HEK293 (cell line): ENCODE results near the gene MFSD11.

Experiments
- CTCF ChIA-PET: fragments of 350-600 bp; formaldehyde crosslinking; extraction: SDS; loops from one replicate; lab custom pipeline; 2021; ENCODE audit warnings: antibody characterized with exemption; lab: Yijun Ruan, JAX
- POLR2A ChIA-PET: fragments of 300-600 bp; formaldehyde crosslinking; extraction: SDS; loops from one replicate; lab custom pipeline; 2020; ENCODE audit warnings: antibody characterized with exemption, inconsistent platforms; lab: Yijun Ruan, JAX
- H3K27ac ChIP-seq: fragments of 200-500 bp; sonication (Bioruptor generic); 2 replicates; pipeline ENCODE4 v1.5.1; 2014; ENCODE audit warnings: low read depth, low read length, control low read depth, inconsistent platforms; ENCODE audit errors: extremely low read depth
- H3K36me3 ChIP-seq, 2 experiments: fragments of 200-500 bp in 1 of 2; sonication (Bioruptor generic) in 1 of 2; 1 replicate in 1 of 2; 2 replicates in 1 of 2; pipeline ENCODE4 v1.5.1; 2014 to 2017; ENCODE audit warnings: inconsistent platforms in 2 of 2, low read length in 2 of 2; ENCODE audit not compliant: control insufficient read depth in 2 of 2, insufficient read depth in 1 of 2
- H3K4me1 ChIP-seq: fragments of 200-500 bp; sonication (Bioruptor generic); 2 replicates; pipeline ENCODE4 v1.5.1; 2014; ENCODE audit warnings: mild to moderate bottlenecking, low read length, inconsistent platforms; ENCODE audit not compliant: control insufficient read depth, insufficient read depth
- H3K4me3 ChIP-seq: 2 replicates; pipeline ENCODE4 v1.5.1; 2011; ENCODE audit warnings: low read depth, mild to moderate bottlenecking, control low read depth, low read length, moderate library complexity
- H3K9me3 ChIP-seq: fragments of 200-500 bp; sonication (Bioruptor generic); 2 replicates; pipeline ENCODE4 v1.5.1; 2014; ENCODE audit warnings: low read depth, low read length, inconsistent platforms; ENCODE audit not compliant: control insufficient read depth, insufficient read depth
- GFI1B ChIP-seq: fragments of 450-650 bp; formaldehyde crosslinking; IDR thresholded peaks from 2 replicates; pipeline ENCODE4 v1.5.1; 2016; ENCODE audit warnings: missing biosample characterization, missing genetic modification characterization
- KLF8 ChIP-seq: fragments of 450-650 bp; formaldehyde crosslinking; IDR thresholded peaks from 2 replicates; pipeline ENCODE4 v1.5.1; 2016; ENCODE audit warnings: missing biosample characterization, missing genetic modification characterization
- SCRT2 ChIP-seq: fragments of 450-650 bp; formaldehyde crosslinking; IDR thresholded peaks from 2 replicates; pipeline ENCODE4 v1.5.1; 2016; ENCODE audit warnings: missing biosample characterization, missing genetic modification characterization
- ZBTB8A ChIP-seq: fragments of 450-650 bp; formaldehyde crosslinking; IDR thresholded peaks from 2 replicates; pipeline ENCODE4 v1.5.1; 2016; ENCODE audit warnings: missing biosample characterization, missing genetic modification characterization
- ZNF121 ChIP-seq: fragments of 450-650 bp; formaldehyde crosslinking; IDR thresholded peaks from 2 replicates; pipeline ENCODE4 v1.5.1; 2016; ENCODE audit warnings: missing biosample characterization, missing genetic modification characterization
- ZNF132 ChIP-seq: fragments of 450-650 bp; formaldehyde crosslinking; IDR thresholded peaks from 2 replicates; pipeline ENCODE4 v1.5.1; 2017; ENCODE audit warnings: missing biosample characterization, missing genetic modification characterization, borderline replicate concordance
- ZNF140 ChIP-seq: fragments of 450-650 bp; formaldehyde crosslinking; IDR thresholded peaks from 2 replicates; pipeline ENCODE4 v1.5.1; 2016; ENCODE audit warnings: missing biosample characterization, missing genetic modification characterization
- ZNF157 ChIP-seq: fragments of 450-650 bp; formaldehyde crosslinking; IDR thresholded peaks from 2 replicates; pipeline ENCODE4 v1.5.1; 2016; ENCODE audit warnings: missing biosample characterization, missing genetic modification characterization
- ZNF2 ChIP-seq: fragments of 450-650 bp; formaldehyde crosslinking; IDR thresholded peaks from 2 replicates; pipeline ENCODE4 v1.5.1; 2016; ENCODE audit warnings: missing biosample characterization, missing genetic modification characterization
- ZNF394 ChIP-seq: fragments of 450-650 bp; formaldehyde crosslinking; IDR thresholded peaks from 2 replicates; pipeline ENCODE4 v1.5.1; 2016; ENCODE audit warnings: missing biosample characterization, missing genetic modification characterization, mild to moderate bottlenecking, moderate library complexity, borderline replicate concordance
- ZNF433 ChIP-seq: fragments of 450-650 bp; formaldehyde crosslinking; IDR thresholded peaks from 2 replicates; pipeline ENCODE4 v1.5.1; 2016; ENCODE audit warnings: missing biosample characterization, missing genetic modification characterization, low read depth
- ZNF473 ChIP-seq: fragments of 450-650 bp; formaldehyde crosslinking; IDR thresholded peaks from 2 replicates; pipeline ENCODE4 v1.5.1; 2017; ENCODE audit warnings: missing biosample characterization, missing genetic modification characterization
- ZNF571 ChIP-seq: fragments of 450-650 bp; formaldehyde crosslinking; IDR thresholded peaks from 2 replicates; pipeline ENCODE4 v1.5.0; 2017; ENCODE audit warnings: missing biosample characterization, missing genetic modification characterization
- ZNF629 ChIP-seq: fragments of 450-650 bp; formaldehyde crosslinking; IDR thresholded peaks from 2 replicates; pipeline ENCODE4 v1.5.1; 2017; ENCODE audit warnings: missing biosample characterization, missing genetic modification characterization
- ZNF670 ChIP-seq: fragments of 450-650 bp; formaldehyde crosslinking; IDR thresholded peaks from 2 replicates; pipeline ENCODE4 v1.5.1; 2016; ENCODE audit warnings: missing biosample characterization, missing genetic modification characterization, low read depth
- ZNF76 ChIP-seq: fragments of 450-650 bp; formaldehyde crosslinking; IDR thresholded peaks from 2 replicates; pipeline ENCODE4; 2016; ENCODE audit warnings: low read depth, missing biosample characterization, missing genetic modification characterization, borderline replicate concordance
- ZNF768 ChIP-seq: fragments of 450-650 bp; formaldehyde crosslinking; IDR thresholded peaks from 2 replicates; pipeline ENCODE4 v1.5.1; 2018; ENCODE audit warnings: missing biosample characterization, mild to moderate bottlenecking, missing genetic modification characterization
- TF ChIP-seq, protein P1 (sequence below): fragments of 450-650 bp; formaldehyde crosslinking; IDR thresholded peaks from 2 replicates; pipeline ENCODE4 v1.5.1; 2016; ENCODE audit warnings: missing biosample characterization, missing genetic modification characterization
- TF ChIP-seq, protein P2 (sequence below): fragments of 450-650 bp; formaldehyde crosslinking; IDR thresholded peaks from 2 replicates; pipeline ENCODE4 v1.5.1; 2017; ENCODE audit warnings: missing biosample characterization, missing genetic modification characterization
- TF ChIP-seq, protein P3 (sequence below): fragments of 450-650 bp; formaldehyde crosslinking; IDR thresholded peaks from 2 replicates; pipeline ENCODE4 v1.5.1; 2017; ENCODE audit warnings: missing biosample characterization, mild to moderate bottlenecking, missing genetic modification characterization, moderate library complexity
- TF ChIP-seq, protein P4 (sequence below): fragments of 450-650 bp; formaldehyde crosslinking; IDR thresholded peaks from 2 replicates; pipeline ENCODE4 v1.5.1; 2016; ENCODE audit warnings: missing biosample characterization, missing genetic modification characterization
- TF ChIP-seq, protein P5 (sequence below): fragments of 450-650 bp; formaldehyde crosslinking; IDR thresholded peaks from 2 replicates; pipeline ENCODE4 v1.5.1; 2016; ENCODE audit warnings: missing biosample characterization, missing genetic modification characterization, low read depth
- TF ChIP-seq, protein P6 (sequence below): fragments of 450-650 bp; formaldehyde crosslinking; IDR thresholded peaks from 2 replicates; pipeline ENCODE4 v1.5.1; 2016; ENCODE audit warnings: missing biosample characterization, missing genetic modification characterization

MFSD11 gene

DNA sequence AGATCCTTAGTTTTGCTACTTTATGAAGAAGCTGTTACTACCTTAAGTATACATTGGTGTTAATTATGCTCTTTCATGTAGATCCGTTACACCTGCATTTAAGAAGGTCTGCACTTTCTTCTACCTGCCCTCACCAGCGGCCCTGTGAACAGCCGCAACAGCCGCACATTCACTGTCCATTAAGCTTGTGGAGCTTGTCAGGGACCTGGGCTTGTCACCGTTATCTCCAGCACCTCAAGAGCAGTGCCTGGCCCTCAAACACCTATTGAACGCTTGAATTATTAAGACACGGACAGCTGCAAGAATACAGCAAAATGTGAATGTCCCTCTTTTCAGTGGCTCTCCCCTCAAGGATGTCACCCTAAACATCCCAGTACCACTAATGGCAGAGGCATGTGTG is 24.2 kb upstream of the MFSD11 start:
- Histone ChIP-seq H3K36me3 (peaks cover 21 to 55% of the 10 kb centered on the region in 2 experiments; a peak in 2 of 3 replicates), H3K27ac (no peak overlapping the region), H3K4me1 (peaks cover 43% of the 10 kb centered on the region), H3K9me3 (no peaks in the 10 kb centered on the region), H3K4me3 (no peak overlapping the region)
- ChIA-PET POLR2A (interaction anchor here (0.9 to 2.1 kb wide), 7 partner anchors 9 to 128 kb away, joined by 3 to 8 read pairs (median 4); partner anchors contain the start of genes SRSF2 and ST6GALNAC2), CTCF (interaction anchor here (0.5 to 9.8 kb wide), 28 partner anchors 11 to 1649 kb away, joined by 3 to 175 read pairs (median 5); partner anchors contain the start of genes JMJD6, METTL23, PRCD and ST6GALNAC1)
- TF ChIP-seq ZNF473 (tag by site-specific recombination), result no peak
- no peak for TF ChIP-seq ZNF768 (tag by site-specific recombination)
- no peak for TF ChIP-seq ZNF121 (tag by site-specific recombination)
- TF ChIP-seq ZNF2 (tag by site-specific recombination), result no peak
- no peak for TF ChIP-seq SCRT2 (tag by site-specific recombination)
- TF ChIP-seq, protein P1, sequence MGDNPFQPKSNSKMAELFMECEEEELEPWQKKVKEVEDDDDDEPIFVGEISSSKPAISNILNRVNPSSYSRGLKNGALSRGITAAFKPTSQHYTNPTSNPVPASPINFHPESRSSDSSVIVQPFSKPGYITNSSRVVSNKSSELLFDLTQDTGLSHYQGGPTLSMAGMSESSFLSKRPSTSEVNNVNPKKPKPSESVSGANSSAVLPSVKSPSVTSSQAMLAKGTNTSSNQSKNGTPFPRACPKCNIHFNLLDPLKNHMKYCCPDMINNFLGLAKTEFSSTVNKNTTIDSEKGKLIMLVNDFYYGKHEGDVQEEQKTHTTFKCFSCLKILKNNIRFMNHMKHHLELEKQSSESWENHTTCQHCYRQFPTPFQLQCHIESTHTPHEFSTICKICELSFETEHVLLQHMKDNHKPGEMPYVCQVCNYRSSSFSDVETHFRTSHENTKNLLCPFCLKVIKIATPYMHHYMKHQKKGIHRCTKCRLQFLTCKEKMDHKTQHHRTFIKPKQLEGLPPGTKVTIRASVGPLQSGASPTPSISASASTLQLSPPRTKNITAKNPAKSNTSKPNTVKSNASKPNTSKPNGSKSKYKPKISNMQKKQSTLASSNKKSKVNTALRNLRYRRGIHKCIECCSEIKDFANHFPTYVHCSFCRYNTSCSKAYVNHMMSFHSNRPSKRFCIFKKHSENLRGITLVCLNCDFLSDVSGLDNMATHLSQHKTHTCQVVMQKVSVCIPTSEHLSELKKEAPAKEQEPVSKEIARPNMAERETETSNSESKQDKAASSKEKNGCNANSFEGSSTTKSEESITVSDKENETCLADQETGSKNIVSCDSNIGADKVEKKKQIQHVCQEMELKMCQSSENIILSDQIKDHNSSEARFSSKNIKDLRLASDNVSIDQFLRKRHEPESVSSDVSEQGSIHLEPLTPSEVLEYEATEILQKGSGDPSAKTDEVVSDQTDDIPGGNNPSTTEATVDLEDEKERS (tag by site-specific recombination), result no peak
- no peak for TF ChIP-seq ZNF629 (tag by site-specific recombination)
- TF ChIP-seq KLF8 (tag by site-specific recombination), result no peak
- TF ChIP-seq ZNF76, result no peak
- TF ChIP-seq ZNF394 (tag by site-specific recombination), result no peak
- TF ChIP-seq, protein P2, sequence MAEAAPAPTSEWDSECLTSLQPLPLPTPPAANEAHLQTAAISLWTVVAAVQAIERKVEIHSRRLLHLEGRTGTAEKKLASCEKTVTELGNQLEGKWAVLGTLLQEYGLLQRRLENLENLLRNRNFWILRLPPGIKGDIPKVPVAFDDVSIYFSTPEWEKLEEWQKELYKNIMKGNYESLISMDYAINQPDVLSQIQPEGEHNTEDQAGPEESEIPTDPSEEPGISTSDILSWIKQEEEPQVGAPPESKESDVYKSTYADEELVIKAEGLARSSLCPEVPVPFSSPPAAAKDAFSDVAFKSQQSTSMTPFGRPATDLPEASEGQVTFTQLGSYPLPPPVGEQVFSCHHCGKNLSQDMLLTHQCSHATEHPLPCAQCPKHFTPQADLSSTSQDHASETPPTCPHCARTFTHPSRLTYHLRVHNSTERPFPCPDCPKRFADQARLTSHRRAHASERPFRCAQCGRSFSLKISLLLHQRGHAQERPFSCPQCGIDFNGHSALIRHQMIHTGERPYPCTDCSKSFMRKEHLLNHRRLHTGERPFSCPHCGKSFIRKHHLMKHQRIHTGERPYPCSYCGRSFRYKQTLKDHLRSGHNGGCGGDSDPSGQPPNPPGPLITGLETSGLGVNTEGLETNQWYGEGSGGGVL (tag by site-specific recombination), result no peak
- TF ChIP-seq, protein P3, sequence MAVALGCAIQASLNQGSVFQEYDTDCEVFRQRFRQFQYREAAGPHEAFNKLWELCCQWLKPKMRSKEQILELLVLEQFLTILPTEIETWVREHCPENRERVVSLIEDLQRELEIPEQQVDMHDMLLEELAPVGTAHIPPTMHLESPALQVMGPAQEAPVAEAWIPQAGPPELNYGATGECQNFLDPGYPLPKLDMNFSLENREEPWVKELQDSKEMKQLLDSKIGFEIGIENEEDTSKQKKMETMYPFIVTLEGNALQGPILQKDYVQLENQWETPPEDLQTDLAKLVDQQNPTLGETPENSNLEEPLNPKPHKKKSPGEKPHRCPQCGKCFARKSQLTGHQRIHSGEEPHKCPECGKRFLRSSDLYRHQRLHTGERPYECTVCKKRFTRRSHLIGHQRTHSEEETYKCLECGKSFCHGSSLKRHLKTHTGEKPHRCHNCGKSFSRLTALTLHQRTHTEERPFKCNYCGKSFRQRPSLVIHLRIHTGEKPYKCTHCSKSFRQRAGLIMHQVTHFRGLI (tag by site-specific recombination), result no peak

DNA sequence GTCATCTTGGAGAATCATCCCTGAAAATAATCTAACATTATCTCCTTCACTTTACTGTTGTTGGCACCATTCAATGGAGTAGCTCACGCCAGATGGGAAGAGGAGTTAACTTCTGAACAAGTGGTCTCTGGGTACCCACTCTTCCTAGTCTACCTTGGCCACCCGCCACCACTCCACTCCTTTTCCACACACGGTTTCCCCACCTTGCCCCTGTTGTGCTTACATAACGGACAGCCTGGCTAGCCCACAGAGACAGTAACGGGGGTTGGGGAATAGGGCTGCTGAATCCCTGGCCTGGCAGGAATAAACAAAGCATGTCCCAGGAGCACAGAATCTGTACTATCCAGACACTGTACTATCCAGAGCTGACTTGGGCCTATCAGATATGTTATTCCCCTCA is 23.6 kb upstream of the MFSD11 start:
- Histone ChIP-seq H3K36me3 (peaks cover 26 to 61% of the 10 kb centered on the region in 2 experiments; a peak in 2 of 3 replicates), H3K27ac (no peak overlapping the region), H3K9me3 (no peaks in the 10 kb centered on the region), H3K4me3 (no peak overlapping the region), H3K4me1 (peaks cover 40% of the 10 kb centered on the region)
- ChIA-PET CTCF (interaction anchor here (0.6 to 9.8 kb wide), 27 partner anchors 11 to 342 kb away, joined by 3 to 175 read pairs (median 5); partner anchors contain the start of genes JMJD6, METTL23, PRCD and ST6GALNAC1), POLR2A (interaction anchor here (0.9 to 2.1 kb wide), 4 partner anchors 13 to 128 kb away, joined by 3 to 8 read pairs (median 4); partner anchors contain the start of genes SRSF2 and ST6GALNAC2)
- TF ChIP-seq ZNF433 (tag by site-specific recombination), result no peak
- TF ChIP-seq, protein P4, sequence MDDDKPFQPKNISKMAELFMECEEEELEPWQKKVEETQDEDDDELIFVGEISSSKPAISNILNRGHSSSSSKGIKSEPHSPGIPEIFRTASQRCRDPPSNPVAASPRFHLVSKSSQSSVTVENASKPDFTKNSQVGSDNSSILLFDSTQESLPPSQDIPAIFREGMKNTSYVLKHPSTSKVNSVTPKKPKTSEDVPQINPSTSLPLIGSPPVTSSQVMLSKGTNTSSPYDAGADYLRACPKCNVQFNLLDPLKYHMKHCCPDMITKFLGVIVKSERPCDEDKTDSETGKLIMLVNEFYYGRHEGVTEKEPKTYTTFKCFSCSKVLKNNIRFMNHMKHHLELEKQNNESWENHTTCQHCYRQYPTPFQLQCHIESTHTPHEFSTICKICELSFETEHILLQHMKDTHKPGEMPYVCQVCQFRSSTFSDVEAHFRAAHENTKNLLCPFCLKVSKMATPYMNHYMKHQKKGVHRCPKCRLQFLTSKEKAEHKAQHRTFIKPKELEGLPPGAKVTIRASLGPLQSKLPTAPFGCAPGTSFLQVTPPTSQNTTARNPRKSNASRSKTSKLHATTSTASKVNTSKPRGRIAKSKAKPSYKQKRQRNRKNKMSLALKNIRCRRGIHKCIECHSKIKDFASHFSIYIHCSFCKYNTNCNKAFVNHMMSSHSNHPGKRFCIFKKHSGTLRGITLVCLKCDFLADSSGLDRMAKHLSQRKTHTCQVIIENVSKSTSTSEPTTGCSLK (tag by site-specific recombination), result no peak
- no peak for TF ChIP-seq ZBTB8A (tag by site-specific recombination)
- TF ChIP-seq ZNF157, result no peak
- no peak for TF ChIP-seq ZNF670 (tag by site-specific recombination)
- TF ChIP-seq, protein P5, sequence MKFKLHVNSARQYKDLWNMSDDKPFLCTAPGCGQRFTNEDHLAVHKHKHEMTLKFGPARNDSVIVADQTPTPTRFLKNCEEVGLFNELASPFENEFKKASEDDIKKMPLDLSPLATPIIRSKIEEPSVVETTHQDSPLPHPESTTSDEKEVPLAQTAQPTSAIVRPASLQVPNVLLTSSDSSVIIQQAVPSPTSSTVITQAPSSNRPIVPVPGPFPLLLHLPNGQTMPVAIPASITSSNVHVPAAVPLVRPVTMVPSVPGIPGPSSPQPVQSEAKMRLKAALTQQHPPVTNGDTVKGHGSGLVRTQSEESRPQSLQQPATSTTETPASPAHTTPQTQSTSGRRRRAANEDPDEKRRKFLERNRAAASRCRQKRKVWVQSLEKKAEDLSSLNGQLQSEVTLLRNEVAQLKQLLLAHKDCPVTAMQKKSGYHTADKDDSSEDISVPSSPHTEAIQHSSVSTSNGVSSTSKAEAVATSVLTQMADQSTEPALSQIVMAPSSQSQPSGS (tag by site-specific recombination), result no peak
- TF ChIP-seq ZNF571 (tag by site-specific recombination), result no peak
- TF ChIP-seq GFI1B (tag by site-specific recombination), result no peak
- TF ChIP-seq ZNF140, result no peak
- no peak for TF ChIP-seq ZNF132
- TF ChIP-seq, protein P6, sequence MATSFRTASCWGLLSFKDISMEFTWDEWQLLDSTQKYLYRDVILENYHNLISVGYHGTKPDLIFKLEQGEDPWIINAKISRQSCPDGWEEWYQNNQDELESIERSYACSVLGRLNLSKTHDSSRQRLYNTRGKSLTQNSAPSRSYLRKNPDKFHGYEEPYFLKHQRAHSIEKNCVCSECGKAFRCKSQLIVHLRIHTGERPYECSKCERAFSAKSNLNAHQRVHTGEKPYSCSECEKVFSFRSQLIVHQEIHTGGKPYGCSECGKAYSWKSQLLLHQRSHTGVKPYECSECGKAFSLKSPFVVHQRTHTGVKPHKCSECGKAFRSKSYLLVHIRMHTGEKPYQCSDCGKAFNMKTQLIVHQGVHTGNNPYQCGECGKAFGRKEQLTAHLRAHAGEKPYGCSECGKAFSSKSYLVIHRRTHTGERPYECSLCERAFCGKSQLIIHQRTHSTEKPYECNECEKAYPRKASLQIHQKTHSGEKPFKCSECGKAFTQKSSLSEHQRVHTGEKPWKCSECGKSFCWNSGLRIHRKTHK (tag by site-specific recombination), result no peak
